ENCODE data around the gene AFDN.

AFDN gene

GRCh38 chr6:168004023-168004422, 177.3 kb downstream of the AFDN start:
- Histone ChIP-seq H3K27ac (no peak overlapping the region), H3K27me3 (peaks cover 0 to 12% of the 10 kb centered on the region in 2 donors), H3K4me3 (no peak overlapping the region), H3K4me1 (peaks cover 0 to 8% (median 2%) of the 10 kb centered on the region in 4 donors), H3K36me3 (no peaks in the 10 kb centered on the region), H3K9me3 (peaks cover 0 to 6% (median 0%) of the 10 kb centered on the region in 3 donors)
- TF ChIP-seq, protein P1, sequence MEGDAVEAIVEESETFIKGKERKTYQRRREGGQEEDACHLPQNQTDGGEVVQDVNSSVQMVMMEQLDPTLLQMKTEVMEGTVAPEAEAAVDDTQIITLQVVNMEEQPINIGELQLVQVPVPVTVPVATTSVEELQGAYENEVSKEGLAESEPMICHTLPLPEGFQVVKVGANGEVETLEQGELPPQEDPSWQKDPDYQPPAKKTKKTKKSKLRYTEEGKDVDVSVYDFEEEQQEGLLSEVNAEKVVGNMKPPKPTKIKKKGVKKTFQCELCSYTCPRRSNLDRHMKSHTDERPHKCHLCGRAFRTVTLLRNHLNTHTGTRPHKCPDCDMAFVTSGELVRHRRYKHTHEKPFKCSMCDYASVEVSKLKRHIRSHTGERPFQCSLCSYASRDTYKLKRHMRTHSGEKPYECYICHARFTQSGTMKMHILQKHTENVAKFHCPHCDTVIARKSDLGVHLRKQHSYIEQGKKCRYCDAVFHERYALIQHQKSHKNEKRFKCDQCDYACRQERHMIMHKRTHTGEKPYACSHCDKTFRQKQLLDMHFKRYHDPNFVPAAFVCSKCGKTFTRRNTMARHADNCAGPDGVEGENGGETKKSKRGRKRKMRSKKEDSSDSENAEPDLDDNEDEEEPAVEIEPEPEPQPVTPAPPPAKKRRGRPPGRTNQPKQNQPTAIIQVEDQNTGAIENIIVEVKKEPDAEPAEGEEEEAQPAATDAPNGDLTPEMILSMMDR (IDR thresholded peaks at IDR 0.05), result no peak
- intact Hi-C loops (cut with DNase I; ENCODE audit: low total_unique reads), result no loop called here
- DNase-seq, result no peak

DNA sequence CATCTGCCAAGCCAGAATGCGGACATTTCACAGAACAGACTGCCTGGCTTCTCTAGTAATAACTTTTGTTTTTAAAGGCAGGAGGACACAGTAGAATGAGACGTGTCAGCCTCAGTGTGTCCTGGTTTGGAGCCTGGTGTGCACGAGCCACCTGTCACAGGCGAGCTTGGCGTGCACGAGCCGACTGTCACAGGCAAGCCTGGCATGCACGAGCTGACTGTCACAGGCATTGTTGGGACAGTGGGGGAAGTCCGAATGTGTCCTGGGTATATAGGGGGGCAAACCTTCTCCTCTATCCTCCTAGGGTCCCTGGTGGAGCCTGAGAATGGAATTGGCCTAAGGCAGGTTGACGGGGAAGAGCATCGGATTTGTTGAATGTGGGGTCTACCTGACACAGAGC, 178.2 kb downstream of the AFDN start:
- TF ChIP-seq, protein P1 (IDR thresholded peaks at IDR 0.05), result no peak
- Histone ChIP-seq H3K36me3 (no peaks in the 10 kb centered on the region), H3K4me3 (no peak overlapping the region), H3K27me3 (peaks cover 0 to 9% of the 10 kb centered on the region in 2 donors), H3K4me1 (peaks cover 0 to 8% (median 2%) of the 10 kb centered on the region in 4 donors), H3K9me3 (peaks cover 0 to 6% (median 0%) of the 10 kb centered on the region in 3 donors), H3K27ac (no peak overlapping the region)
- intact Hi-C loops (cut with DNase I; ENCODE audit: low total_unique reads), result no loop called here
- no peak for DNase-seq

DNA sequence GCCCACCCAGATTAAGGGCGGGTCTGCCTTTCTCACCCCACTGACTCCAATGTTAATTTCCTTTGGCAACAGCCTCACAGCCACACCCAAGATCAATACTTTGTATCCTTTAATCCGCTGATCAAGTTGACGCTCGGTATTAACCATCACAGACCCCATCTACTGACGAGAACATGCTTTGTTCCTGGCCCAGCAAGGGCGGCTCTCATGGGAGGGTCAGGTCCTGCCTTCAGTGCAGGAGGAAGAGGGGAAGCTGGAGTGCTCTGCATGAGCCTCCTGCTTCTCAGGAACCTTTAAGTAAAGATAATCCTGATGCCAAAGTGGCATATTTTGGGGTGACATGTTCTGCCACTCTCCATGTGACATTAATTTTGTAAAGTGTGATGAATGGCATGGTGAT, 179.1 kb downstream of the AFDN start:
- TF ChIP-seq, protein P1 (IDR thresholded peaks at IDR 0.05), result no peak
- peaks cover 0 to 11% (median 0%) of the 10 kb centered on the region in 3 donors for H3K9me3 ChIP-seq
- no peaks in the 10 kb centered on the region for H3K36me3 ChIP-seq
- peaks cover 0 to 8% (median 2%) of the 10 kb centered on the region in 4 donors for H3K4me1 ChIP-seq
- no peak for DNase-seq
- peaks cover 0 to 6% of the 10 kb centered on the region in 2 donors for H3K27me3 ChIP-seq
- no peak overlapping the region for H3K27ac ChIP-seq
- no peak overlapping the region for H3K4me3 ChIP-seq
- intact Hi-C loops (cut with DNase I; ENCODE audit: low total_unique reads), result no loop called here

DNA sequence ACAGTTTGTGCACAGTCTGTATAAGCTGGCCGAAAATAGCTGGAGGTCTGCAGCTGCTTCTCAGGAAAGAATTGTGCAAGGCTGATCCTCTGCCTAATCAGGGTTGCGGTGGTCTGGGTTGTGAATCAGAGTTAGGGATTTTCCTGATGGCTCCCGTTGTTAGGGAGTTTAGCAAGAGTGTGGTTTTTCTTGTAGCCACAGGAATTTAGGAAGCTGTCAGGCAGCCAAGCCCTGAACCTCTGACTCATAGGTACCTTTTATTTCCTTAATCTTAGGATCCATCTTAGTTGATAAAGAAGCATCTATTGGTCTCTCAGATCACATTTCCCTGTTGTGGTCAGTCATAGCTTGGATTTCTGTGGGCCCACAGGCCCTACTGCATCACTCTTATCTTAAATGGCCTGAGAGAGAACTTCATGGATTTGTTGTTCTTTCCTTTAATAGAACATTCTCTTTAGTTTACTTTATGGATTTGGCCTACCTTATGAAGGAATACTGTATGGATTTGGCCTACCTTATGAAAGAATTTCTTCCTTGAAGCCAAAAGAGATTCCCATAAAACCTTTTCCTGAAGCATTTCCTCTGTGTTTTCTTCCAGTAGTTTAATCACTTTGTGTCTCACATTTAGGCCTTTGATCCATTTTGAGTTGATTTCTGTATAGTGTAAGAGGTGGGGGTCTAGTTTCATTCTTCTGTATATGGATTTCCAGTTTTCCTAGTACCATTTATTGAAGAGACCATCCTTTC, 181.1 kb downstream of the AFDN start:
- DNase-seq, result peak in 1 of 2 donors; percentile 34
- Histone ChIP-seq H3K27me3 (no peaks in the 10 kb centered on the region), H3K4me3 (no peak overlapping the region), H3K27ac (no peak overlapping the region), H3K36me3 (no peaks in the 10 kb centered on the region), H3K9me3 (peaks cover 0 to 29% (median 0%) of the 10 kb centered on the region in 3 donors), H3K4me1 (peaks cover 0 to 8% (median 2%) of the 10 kb centered on the region in 4 donors)
- TF ChIP-seq, protein P1 (IDR thresholded peaks at IDR 0.05), result no peak
- intact Hi-C loops (cut with DNase I; ENCODE audit: low total_unique reads), result no loop called here

GRCh38 chr6:168009331-168009730, 182.6 kb downstream of the AFDN start:
- Histone ChIP-seq H3K27me3 (no peaks in the 10 kb centered on the region), H3K36me3 (no peaks in the 10 kb centered on the region), H3K27ac (no peak overlapping the region), H3K9me3 (peaks cover 0 to 30% (median 0%) of the 10 kb centered on the region in 3 donors), H3K4me3 (no peak overlapping the region), H3K4me1 (peaks cover 0 to 8% (median 3%) of the 10 kb centered on the region in 4 donors)
- no peak for DNase-seq
- TF ChIP-seq, protein P1 (IDR thresholded peaks at IDR 0.05), result no peak
- intact Hi-C loops (cut with DNase I; ENCODE audit: low total_unique reads), result no loop called here
